Ovary (tissue), 9 donors: ENCODE results near the gene PEPD. TPM values are rescaled to one million over a fixed set of nuclear protein-coding genes. Genes with fewer than 3 reads are reported as not detected.
A peak's percentile ranks its signal among the peaks of the same experiment; 100 is the strongest.

Source experiments
- DNase-seq, 5 donors: peaks; one replicate each; pipeline ENCODE4 v3.0.0-alpha.2; 2019 to 2020
- H3K27ac ChIP-seq, 2 donors: fragments of 200-600 bp; one replicate each; pipeline versions ENCODE4 v1.5.1 to v1.8.0; 2019 to 2022
- H3K27me3 ChIP-seq: fragments of 200-600 bp; one replicate; pipeline ENCODE4 v1.8.0; 2022
- H3K36me3 ChIP-seq: fragments of 200-600 bp; sonication (generic); one replicate; pipeline ENCODE4 v1.5.1; 2019
- H3K4me1 ChIP-seq: one replicate; pipeline ENCODE4 v1.8.1; 2013; ENCODE audit warnings: mild to moderate bottlenecking, moderate library complexity; ENCODE audit not compliant: insufficient read depth
- H3K4me3 ChIP-seq: fragments of 200-600 bp; sonication (generic); one replicate; pipeline ENCODE4 v1.5.1; 2017
- H3K9me3 ChIP-seq, 2 donors: fragments of 200-600 bp in 1 of 2; sonication (generic) in 1 of 2; one replicate each; pipeline versions ENCODE4 v1.5.1 to v1.8.1; 2013 to 2019; ENCODE audit warnings: mild to moderate bottlenecking in 1 of 2, moderate library complexity in 1 of 2
- EP300 ChIP-seq: sonication (generic); formaldehyde crosslinking; IDR thresholded peaks from one replicate; pipeline ENCODE4 v1.6.1; 2017; ENCODE audit warnings: antibody characterized with exemption
- POLR2A ChIP-seq: fragments of 450-650 bp; IDR thresholded peaks from one replicate; pipeline ENCODE4 v1.6.1; 2017; ENCODE audit warnings: antibody characterized with exemption, mild to moderate bottlenecking, moderate library complexity
- WGBS, 3 donors: extraction: QIAGEN DNeasy Blood & Tissue Kit in 1 of 3; methylation state at CpG; one replicate each; pipeline versions ENCODE4 v1.1.5 to v1.1.7; 2013 to 2017; 5-methylcytosine and 5-hydroxymethylcytosine counted together
- intact Hi-C, 4 donors: fragments of 100-400 bp; cut with DNase I; formaldehyde crosslinking; loops; one replicate each; pipeline versions ENCODE4 v1.11.0 to v1.15.1; 2022 to 2023
- polyA plus RNA-seq, 2 donors: library from polyadenylated mRNA; stranded (reverse); fragments of 200-250 nt in 1 of 2; fragments of 350-450 nt in 1 of 2; fragmentation: Illumina TruSeq in 1 of 2; extraction: RNeasy Lipid Tissue Mini Kit (QIAGEN cat#74804) in 1 of 2; gene quantifications; one replicate each; pipeline ENCODE4 v1.2.3, GENCODE V29; 2013 to 2014
- total RNA-seq, 7 donors: library from RNA; depleted of rRNA in 2 of 7; stranded (reverse); fragments of >200 nt in 2 of 7; fragmentation: NEBNext Ultra II Directional in 3 of 7; extraction: Animal tissue kit (Norgen Biotek cat#: 25700) in 3 of 7; gene quantifications; one replicate each; pipeline versions ENCODE4 v1.1.0 to v1.2.4, GENCODE V29; 2016 to 2023
- TF ChIP-seq, protein P1 (sequence below), 3 donors: fragments of 450-650 bp in 2 of 3; fragments of 200-600 bp in 1 of 3; IDR thresholded peaks; one replicate each; pipeline versions ENCODE4 v1.5.1 to v1.8.0; 2016 to 2022; ENCODE audit warnings: antibody characterized with exemption in 3 of 3, mild to moderate bottlenecking in 1 of 3
- donor health status: DM: no; HTN: no; CAD: no; lungs with moderate emphysema.
- donor health status: DM: no; HTN: no; CAD: no.
- donor health status: Bipolar disorder and iron deficiency.
- donor health status: DM: yes; HTN: yes; CAD: no.
- donor health status: DM: no; HTN: no; CAD: no.
- donor health status: DM: yes; HTN: yes; CAD: no.

Gene PEPD
- total and polyA plus RNA-seq, 9 donors: 38.7 to 66.9 (median 58.9) TPM

DNA sequence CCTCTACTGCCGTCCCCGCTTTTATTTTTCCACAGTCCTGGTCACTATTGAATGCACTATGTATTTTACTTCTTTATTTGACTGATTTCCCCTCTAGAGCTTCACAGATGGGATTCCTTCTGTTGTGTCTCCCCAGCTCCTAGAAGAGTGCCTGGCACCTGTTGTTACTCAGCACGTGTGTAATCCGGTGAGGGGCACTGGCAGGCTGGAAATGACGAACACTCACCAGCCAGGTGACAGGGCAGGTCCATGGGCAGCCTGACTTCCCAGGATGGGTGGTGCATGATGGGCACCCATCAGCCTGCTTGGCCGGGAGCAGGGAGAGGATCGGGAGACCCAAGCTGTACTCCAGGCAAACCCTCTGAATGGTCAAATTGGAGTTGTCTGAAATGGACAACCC is 80.9 kb downstream of the PEPD start:
- WGBS, 3 donors: 90 to 93% (median 92%) methylated on average over 7 of the region's 7 CpGs
- peak in 2 of 5 donors; percentile 7 to 19 for DNase-seq
- no peaks in the 10 kb centered on the region for H3K36me3 ChIP-seq
- H3K27me3 ChIP-seq: no peaks in the 10 kb centered on the region
- TF ChIP-seq, protein P1, sequence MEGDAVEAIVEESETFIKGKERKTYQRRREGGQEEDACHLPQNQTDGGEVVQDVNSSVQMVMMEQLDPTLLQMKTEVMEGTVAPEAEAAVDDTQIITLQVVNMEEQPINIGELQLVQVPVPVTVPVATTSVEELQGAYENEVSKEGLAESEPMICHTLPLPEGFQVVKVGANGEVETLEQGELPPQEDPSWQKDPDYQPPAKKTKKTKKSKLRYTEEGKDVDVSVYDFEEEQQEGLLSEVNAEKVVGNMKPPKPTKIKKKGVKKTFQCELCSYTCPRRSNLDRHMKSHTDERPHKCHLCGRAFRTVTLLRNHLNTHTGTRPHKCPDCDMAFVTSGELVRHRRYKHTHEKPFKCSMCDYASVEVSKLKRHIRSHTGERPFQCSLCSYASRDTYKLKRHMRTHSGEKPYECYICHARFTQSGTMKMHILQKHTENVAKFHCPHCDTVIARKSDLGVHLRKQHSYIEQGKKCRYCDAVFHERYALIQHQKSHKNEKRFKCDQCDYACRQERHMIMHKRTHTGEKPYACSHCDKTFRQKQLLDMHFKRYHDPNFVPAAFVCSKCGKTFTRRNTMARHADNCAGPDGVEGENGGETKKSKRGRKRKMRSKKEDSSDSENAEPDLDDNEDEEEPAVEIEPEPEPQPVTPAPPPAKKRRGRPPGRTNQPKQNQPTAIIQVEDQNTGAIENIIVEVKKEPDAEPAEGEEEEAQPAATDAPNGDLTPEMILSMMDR (IDR thresholded peaks at IDR 0.05): no peak
- TF ChIP-seq POLR2A: no peak
- TF ChIP-seq EP300: no peak
- H3K4me1 ChIP-seq: no peaks in the 10 kb centered on the region
- no peak overlapping the region for H3K4me3 ChIP-seq
- intact Hi-C loops: no loop called here
- no peak overlapping the region for H3K27ac ChIP-seq
- H3K9me3 ChIP-seq: no peaks in the 10 kb centered on the region

DNA sequence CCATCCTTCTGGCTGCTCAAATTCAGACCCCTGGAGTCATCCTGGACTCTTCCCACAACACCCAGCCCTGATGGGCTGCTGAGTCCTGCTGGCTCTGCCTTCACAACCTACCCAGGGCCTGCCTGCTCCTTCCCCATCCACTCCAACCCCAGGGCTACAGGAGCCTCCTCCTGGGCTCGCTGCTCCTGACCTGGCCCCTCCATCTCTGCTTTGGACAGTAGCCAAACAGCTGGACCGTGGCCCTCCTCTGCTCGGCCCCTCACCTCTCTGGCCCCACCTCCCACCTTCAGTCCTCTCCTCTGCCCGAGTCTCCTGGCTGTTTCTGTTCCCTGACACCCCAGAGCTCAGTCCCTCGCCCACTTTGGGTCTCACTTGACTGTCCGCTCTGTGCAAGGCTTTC is 81.3 kb downstream of the PEPD start:
- peak in 1 of 5 donors; percentile 10 for DNase-seq
- H3K36me3 ChIP-seq: no peaks in the 10 kb centered on the region

DNA sequence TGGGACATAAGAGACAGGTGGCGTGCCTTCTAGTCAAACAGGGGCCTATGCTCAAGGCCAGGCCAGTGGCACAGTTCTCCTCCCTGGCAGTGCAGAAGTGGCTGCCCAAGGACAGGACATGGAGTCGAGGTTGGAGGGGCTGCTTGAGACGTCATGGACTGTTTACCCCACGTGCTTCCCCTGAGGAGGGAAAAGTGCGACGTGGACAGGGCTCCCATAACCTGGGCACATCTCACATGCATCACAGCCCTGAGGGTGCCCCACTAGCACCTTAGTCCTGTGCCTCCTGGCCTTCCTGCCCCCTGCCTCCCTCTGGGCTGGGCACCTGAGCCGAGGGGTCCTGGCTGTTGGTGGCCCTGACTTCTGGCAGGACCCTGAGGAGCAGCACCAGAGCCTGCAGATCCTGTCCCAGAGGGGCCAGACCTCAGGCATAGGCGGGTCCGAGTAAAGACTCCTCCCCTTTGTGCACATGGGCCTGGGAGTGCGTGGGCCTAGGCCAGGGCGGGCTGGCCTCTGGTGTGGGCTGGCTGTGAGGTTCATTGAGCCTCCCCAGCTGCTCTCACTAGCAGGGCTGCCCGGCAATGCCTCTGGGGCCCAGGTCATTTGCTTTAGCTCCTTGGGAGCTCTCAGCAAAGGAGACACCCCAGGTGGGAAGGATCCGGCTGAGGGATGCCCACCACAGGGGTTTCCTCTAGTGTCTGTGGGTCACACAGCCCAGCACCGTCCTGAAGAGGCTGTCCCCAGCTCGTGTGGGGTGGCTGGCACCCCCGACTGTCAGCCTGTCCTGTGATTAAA is 82.4 kb downstream of the PEPD start:
- no peak for TF ChIP-seq EP300
- TF ChIP-seq, protein P1 (IDR thresholded peaks at IDR 0.05): no peak
- no peak for TF ChIP-seq POLR2A
- Histone ChIP-seq H3K9me3 (no peaks in the 10 kb centered on the region), H3K4me1 (no peaks in the 10 kb centered on the region), H3K27ac (no peak overlapping the region), H3K4me3 (no peak overlapping the region), H3K27me3 (no peaks in the 10 kb centered on the region), H3K36me3 (no peaks in the 10 kb centered on the region)
- intact Hi-C loops: loop anchor here in 1 of 4 donors (10.0 kb wide), 1 partner anchor 336 kb away; no protein-coding TSS in a partner anchor
- DNase-seq: peak in 2 of 5 donors; percentile 10 to 15
- WGBS, 3 donors: 71 to 79% (median 78%) methylated on average over 15 to 16 of the region's 16 CpGs

More for the DNA sequence above, 81.3 kb downstream of the PEPD start:
- no peak overlapping the region for H3K27ac ChIP-seq
- TF ChIP-seq EP300 (no peak), POLR2A (no peak)
- TF ChIP-seq, protein P1 (IDR thresholded peaks at IDR 0.05): no peak
- H3K4me3 ChIP-seq: no peak overlapping the region
- intact Hi-C loops: no loop called here
- no peaks in the 10 kb centered on the region for H3K27me3 ChIP-seq
- no peaks in the 10 kb centered on the region for H3K4me1 ChIP-seq
- H3K9me3 ChIP-seq: no peaks in the 10 kb centered on the region
- 52 to 62% (median 60%) methylated on average over 6 of the region's 6 CpGs for WGBS, 3 donors

DNA sequence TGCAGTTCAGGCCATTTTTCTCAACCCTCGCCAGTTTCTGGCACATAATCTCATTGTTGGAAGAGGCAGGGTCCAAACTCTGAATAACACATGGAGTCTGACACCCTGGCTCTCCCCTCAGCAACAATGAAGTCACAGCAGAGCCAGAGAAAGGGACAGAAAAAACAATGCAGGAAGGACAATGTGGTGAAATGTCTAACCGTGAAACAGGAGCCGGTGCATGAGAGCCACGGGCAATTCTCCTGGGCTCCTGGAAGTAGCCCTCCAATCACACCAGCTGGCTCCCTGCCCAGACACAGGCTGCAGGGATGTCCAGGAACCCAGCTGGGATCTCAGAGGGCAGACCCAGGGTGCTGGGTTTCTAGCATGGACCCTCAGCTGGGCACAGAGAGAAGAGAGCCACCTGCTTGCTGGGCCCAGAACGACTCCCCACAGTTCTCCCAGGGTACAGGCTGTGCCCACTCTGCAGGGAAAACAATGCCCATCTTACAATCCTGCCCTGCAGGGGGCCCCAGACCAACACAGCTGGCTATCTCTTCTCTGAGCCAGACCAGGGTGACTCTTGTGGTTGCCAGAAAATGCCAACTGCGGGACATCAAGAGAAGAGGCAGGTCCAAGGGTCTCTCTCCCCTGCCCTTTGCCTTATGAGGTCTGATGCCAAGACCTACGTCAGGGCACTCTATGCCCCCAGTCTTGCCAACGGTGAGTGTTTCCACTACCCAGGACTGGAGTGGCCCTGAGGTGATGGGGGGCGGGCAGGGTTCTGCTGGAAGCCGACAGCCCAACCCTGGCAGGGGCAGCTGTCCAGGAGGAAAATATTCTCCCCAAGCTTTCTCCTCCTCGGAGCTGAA is 83.5 kb downstream of the PEPD start:
- H3K4me1 ChIP-seq: no peaks in the 10 kb centered on the region
- no peaks in the 10 kb centered on the region for H3K36me3 ChIP-seq
- H3K27me3 ChIP-seq: no peaks in the 10 kb centered on the region
- 63 to 65% (median 63%) methylated on average over 11 of the region's 11 CpGs for WGBS, 3 donors
- no peak for TF ChIP-seq POLR2A
- no peak for TF ChIP-seq EP300
- TF ChIP-seq, protein P1 (IDR thresholded peaks at IDR 0.05): no peak
- peak in 3 of 5 donors; percentile 21 to 57 (median 56) for DNase-seq
- H3K27ac ChIP-seq: no peak overlapping the region
- H3K4me3 ChIP-seq: no peak overlapping the region
- H3K9me3 ChIP-seq: no peaks in the 10 kb centered on the region
- intact Hi-C loops: loop anchor here in 1 of 4 donors (10.0 kb wide), 1 partner anchor 337 kb away; no protein-coding TSS in a partner anchor
